WERI-Rb-1 (cell line): Measurements from ENCODE around the gene SIRT3.

Source experiments
- DNase-seq: peaks from one replicate; pipeline ENCODE4 v3.0.0-alpha.2; 2020
- H3K27ac ChIP-seq: fragments of 250-450 bp; sonication (Bioruptor Pico); 2 replicates; pipeline ENCODE4 v1.5.1; 2020; ENCODE audit warnings: mild to moderate bottlenecking, moderate library complexity
- H3K27me3 ChIP-seq: fragments of 250-450 bp; sonication (Bioruptor Pico); 2 replicates; pipeline ENCODE4 v1.5.1; 2021; ENCODE audit warnings: mild to moderate bottlenecking, low read depth, moderate library complexity; ENCODE audit not compliant: insufficient read depth, severe bottlenecking
- H3K36me3 ChIP-seq: fragments of 250-450 bp; sonication (Bioruptor Pico); 2 replicates; pipeline ENCODE4 v1.5.1; 2020; ENCODE audit warnings: mild to moderate bottlenecking, moderate library complexity
- H3K4me3 ChIP-seq: 2 replicates; pipeline ENCODE4 v1.5.1; 2011; ENCODE audit warnings: low read depth, mild to moderate bottlenecking, control low read depth, low read length
- H3K9me3 ChIP-seq: fragments of 250-450 bp; sonication (Bioruptor Pico); 2 replicates; pipeline ENCODE4 v1.5.1; 2021; ENCODE audit warnings: mild to moderate bottlenecking, moderate library complexity; ENCODE audit not compliant: severe bottlenecking
- TF ChIP-seq, protein P1 (sequence below): IDR thresholded peaks from 2 replicates; pipeline ENCODE4 v1.5.1; 2011; ENCODE audit warnings: low read depth, mild to moderate bottlenecking, control low read depth, inconsistent platforms, low read length

The SIRT3 gene

DNA sequence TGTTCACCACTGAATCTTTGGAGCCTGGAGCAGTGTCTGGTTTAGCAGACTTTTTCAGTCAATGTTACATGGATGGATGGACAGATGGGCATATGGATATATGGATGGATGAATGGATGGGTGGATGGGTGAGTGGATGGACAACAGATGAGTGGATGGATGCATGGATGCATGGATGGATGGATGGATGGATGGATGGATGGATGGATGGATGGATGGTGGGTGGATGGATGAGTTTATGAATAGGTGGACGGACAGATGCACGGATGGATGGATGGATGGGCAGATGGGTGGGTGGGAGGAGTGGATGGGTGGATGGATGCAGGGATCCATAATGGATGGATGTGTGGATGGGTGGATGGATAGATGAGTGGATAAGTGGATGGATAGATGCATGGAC, 19.7 kb upstream of the SIRT3 start:
- Histone ChIP-seq H3K4me3 (no peak overlapping the region), H3K9me3 (no peaks in the 10 kb centered on the region), H3K27me3 (no peaks in the 10 kb centered on the region), H3K27ac (no peak overlapping the region), H3K36me3 (peaks cover 28% of the 10 kb centered on the region)
- TF ChIP-seq, protein P1, sequence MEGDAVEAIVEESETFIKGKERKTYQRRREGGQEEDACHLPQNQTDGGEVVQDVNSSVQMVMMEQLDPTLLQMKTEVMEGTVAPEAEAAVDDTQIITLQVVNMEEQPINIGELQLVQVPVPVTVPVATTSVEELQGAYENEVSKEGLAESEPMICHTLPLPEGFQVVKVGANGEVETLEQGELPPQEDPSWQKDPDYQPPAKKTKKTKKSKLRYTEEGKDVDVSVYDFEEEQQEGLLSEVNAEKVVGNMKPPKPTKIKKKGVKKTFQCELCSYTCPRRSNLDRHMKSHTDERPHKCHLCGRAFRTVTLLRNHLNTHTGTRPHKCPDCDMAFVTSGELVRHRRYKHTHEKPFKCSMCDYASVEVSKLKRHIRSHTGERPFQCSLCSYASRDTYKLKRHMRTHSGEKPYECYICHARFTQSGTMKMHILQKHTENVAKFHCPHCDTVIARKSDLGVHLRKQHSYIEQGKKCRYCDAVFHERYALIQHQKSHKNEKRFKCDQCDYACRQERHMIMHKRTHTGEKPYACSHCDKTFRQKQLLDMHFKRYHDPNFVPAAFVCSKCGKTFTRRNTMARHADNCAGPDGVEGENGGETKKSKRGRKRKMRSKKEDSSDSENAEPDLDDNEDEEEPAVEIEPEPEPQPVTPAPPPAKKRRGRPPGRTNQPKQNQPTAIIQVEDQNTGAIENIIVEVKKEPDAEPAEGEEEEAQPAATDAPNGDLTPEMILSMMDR = no peak
- no peak for DNase-seq

DNA sequence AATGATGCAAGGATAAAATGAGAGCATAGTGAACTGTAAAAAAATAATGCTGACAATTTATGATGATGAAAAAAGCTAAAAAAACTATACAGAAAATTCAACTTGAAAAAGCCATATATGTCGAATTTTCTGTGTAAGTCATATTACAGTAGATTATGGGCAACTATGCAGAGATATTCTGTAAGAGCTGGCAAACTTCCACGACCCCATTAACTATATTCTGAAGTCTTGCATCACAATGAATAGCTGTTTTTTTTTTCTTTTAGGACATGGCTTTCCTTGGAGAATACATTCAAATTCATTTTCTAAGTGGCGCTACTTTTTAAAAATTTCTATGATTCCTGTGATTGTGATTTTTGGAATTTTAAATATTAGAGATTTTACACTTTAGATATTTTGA, 19.0 kb upstream of the SIRT3 start:
- Histone ChIP-seq H3K27ac (no peak overlapping the region), H3K9me3 (no peaks in the 10 kb centered on the region), H3K36me3 (peaks cover 34% of the 10 kb centered on the region), H3K27me3 (no peaks in the 10 kb centered on the region), H3K4me3 (no peak overlapping the region)
- TF ChIP-seq, protein P1 = no peak
- no peak for DNase-seq

DNA sequence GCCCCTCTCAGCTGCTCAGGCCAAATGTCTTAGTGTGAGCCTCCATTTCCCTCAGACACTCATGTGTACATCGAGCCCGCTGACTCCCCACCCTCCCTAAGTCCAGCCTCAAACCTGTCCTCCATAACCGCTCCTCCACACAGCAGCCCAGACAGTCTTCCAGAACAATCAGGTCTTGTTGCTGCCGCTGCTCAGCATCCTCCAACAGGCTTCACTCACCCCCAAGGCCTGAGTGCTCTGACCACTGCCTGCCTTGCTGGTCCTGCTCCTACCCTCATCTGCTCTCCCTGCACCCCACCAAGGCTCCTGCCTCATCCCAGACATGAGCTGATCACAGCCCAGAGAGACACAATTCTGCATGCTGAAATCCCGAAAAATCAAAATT, 17.7 kb upstream of the SIRT3 start:
- no peaks in the 10 kb centered on the region for H3K27me3 ChIP-seq
- DNase-seq = no peak
- no peak overlapping the region for H3K27ac ChIP-seq
- peaks cover 41% of the 10 kb centered on the region for H3K36me3 ChIP-seq
- H3K9me3 ChIP-seq = no peaks in the 10 kb centered on the region
- no peak overlapping the region for H3K4me3 ChIP-seq
- TF ChIP-seq, protein P1 = no peak

DNA sequence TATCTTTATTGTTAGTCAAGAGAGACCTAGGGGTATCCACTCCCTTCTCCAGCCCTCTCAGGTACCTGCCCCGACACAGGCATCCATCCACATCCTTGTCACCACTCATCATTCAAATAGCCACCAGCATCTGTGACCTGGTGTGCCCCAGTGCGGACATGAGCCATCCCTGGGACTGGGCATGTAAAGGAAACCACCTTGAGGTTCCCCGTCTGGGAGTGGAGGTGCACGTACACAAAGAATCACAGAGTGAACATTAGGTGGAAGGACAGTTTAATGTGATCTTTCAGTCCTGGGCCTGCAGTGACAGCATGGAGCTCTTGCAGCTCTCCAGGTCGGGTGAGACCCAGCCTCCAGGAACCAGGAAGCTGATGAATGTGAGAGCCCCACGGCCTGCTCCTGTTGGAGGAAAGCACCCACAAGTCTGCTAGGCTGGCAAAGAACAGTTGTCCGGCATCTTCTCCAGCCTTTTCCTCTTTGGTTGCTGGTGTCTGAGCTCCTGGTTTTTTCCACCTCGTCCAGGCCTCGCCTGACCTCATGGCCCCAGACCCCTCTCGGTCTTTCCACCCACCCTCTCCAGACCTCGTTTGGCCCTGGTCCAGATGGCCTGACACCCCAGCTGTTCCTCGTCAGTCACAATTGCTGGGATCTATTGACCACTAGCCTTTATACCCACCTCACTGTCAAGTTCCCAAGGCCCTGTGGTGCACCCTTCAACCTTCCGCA, 17.2 kb upstream of the SIRT3 start:
- Histone ChIP-seq H3K4me3 (no peak overlapping the region), H3K27ac (no peak overlapping the region), H3K36me3 (peaks cover 47% of the 10 kb centered on the region), H3K9me3 (no peaks in the 10 kb centered on the region), H3K27me3 (no peaks in the 10 kb centered on the region)
- TF ChIP-seq, protein P1 = no peak
- no peak for DNase-seq

DNA sequence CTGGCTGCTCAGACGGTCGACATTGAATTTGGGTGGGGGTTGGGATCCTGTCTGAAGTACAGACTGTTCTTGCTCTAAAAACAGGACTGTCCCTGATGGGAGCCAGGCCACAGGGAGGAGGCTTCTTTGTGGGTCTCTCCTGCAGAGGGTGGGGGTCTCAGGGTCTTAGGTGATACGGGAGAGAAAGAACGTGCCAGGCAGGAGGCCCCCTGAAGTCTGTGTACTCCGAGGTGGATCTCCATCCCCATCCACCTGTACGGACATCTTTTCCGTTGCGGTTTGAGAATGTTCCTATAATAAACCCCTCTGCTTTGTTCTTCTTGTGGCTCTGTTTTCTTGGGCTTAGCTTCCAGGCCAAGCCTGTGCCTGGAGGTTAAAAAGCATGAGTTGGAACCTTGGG, 16.5 kb upstream of the SIRT3 start:
- Histone ChIP-seq H3K27ac (no peak overlapping the region), H3K27me3 (no peaks in the 10 kb centered on the region), H3K4me3 (no peak overlapping the region), H3K36me3 (peaks cover 52% of the 10 kb centered on the region), H3K9me3 (no peaks in the 10 kb centered on the region)
- DNase-seq = no peak
- TF ChIP-seq, protein P1 = no peak

DNA sequence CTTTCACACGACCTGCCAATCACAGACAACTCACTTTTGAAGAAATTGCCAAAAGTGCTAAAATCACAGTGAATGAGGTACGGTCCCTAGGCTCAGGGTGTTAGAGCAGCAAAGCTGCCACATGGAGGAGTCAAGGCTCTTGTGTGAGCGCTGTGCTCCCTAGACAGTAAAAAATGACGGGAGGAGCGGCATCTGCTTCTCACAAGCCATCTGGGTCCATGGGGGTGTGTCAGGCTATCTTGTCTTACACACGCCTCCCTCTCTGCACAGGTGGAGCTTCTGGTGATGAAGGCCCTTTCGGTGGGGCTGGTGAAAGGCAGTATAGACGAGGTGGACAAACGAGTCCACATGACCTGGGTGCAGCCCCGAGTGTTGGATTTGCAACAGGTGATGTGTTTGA, 15.4 kb upstream of the SIRT3 start:
- peak; percentile 55 for DNase-seq
- Histone ChIP-seq H3K27ac (no peak overlapping the region), H3K9me3 (no peaks in the 10 kb centered on the region), H3K4me3 (no peak overlapping the region), H3K27me3 (no peaks in the 10 kb centered on the region), H3K36me3 (peaks cover 63% of the 10 kb centered on the region)
- TF ChIP-seq, protein P1 = peak; percentile 26; the same call in 1 of the 2 replicates
